Adrenal gland (tissue), 12 donors: ENCODE data around the gene CEBPZ. TPM values are rescaled to one million over a fixed set of nuclear protein-coding genes. Genes with fewer than 3 reads are reported as not detected.
A peak's percentile ranks its signal among the peaks of the same experiment; 100 is the strongest.

ENCODE experiments used
- DNase-seq, 7 donors: peaks; one replicate each; pipeline ENCODE4 v3.0.0-alpha.2; 2019 to 2020
- H3K27ac ChIP-seq, 5 donors: fragments of 200-600 bp; sonication (generic) in 4 of 5; 1 replicate in 3 of 5; 2 replicates in 2 of 5; pipeline versions ENCODE4 v1.5.1 to v1.8.0; 2016 to 2020; ENCODE audit warnings: mild to moderate bottlenecking in 1 of 5
- H3K27me3 ChIP-seq: fragments of 200-600 bp; 2 replicates; pipeline ENCODE4 v1.8.0; 2021
- H3K36me3 ChIP-seq, 2 donors: fragments of 200-600 bp; replicated peaks in 1 of 2; 1 replicate in 1 of 2; 2 replicates in 1 of 2; pipeline versions ENCODE4 v1.5.1 to v1.8.0; 2018 to 2022
- H3K4me1 ChIP-seq, 2 donors: fragments of 200-600 bp; replicated peaks in 1 of 2; 1 replicate in 1 of 2; 2 replicates in 1 of 2; pipeline versions ENCODE4 v1.5.1 to v1.8.0; 2018 to 2021
- H3K4me3 ChIP-seq, 4 donors: fragments of 200-600 bp; sonication (generic) in 3 of 4; one replicate each; pipeline ENCODE4 v1.5.1; 2016 to 2018
- H3K9me3 ChIP-seq, 3 donors: fragments of 200-600 bp; sonication (generic) in 1 of 3; replicated peaks in 1 of 3; 1 replicate in 2 of 3; 2 replicates in 1 of 3; pipeline versions ENCODE4 v1.5.1 to v1.8.0; 2016 to 2021
- CTCF ChIP-seq, 6 experiments: fragments of 450-650 bp in 4 of 6; fragments of 200-600 bp in 2 of 6; sonication (generic) in 1 of 6; IDR thresholded peaks; 1 replicate in 5 of 6; 2 replicates in 1 of 6; pipeline versions ENCODE4 v1.5.1 to v1.8.0; 2016 to 2021; ENCODE audit warnings: antibody characterized with exemption in 6 of 6, mild to moderate bottlenecking in 2 of 6, moderate library complexity in 1 of 6
- POLR2A ChIP-seq, 2 donors: fragments of 450-650 bp; IDR thresholded peaks; one replicate each; pipeline ENCODE4 v1.6.1; 2017; ENCODE audit warnings: antibody characterized with exemption in 2 of 2, mild to moderate bottlenecking in 2 of 2, moderate library complexity in 1 of 2
- WGBS, 4 donors: extraction: QIAGEN DNeasy Blood & Tissue Kit in 2 of 4; methylation state at CpG; one replicate each; pipeline versions ENCODE4 v1.1.5 to v1.1.7; 2013 to 2017; 5-methylcytosine and 5-hydroxymethylcytosine counted together
- intact Hi-C, 2 donors: fragments of 100-400 bp; cut with DNase I; formaldehyde crosslinking; loops; one replicate each; pipeline versions ENCODE4 v1.14.1 to v1.15.0; 2022 to 2023
- polyA plus RNA-seq, 3 donors: library from polyadenylated mRNA; stranded (reverse); fragments of 200-250 nt in 2 of 3; fragments of 350-450 nt in 1 of 3; fragmentation: Illumina TruSeq in 1 of 3; extraction: RNeasy Lipid Tissue Mini Kit (QIAGEN cat#74804) in 1 of 3; gene quantifications; one replicate each; pipeline ENCODE4 v1.2.3, GENCODE V29; 2013 to 2014
- total RNA-seq, 9 donors: library from RNA; depleted of rRNA in 4 of 9; stranded (reverse); fragments of >200 nt in 4 of 9; fragments of 120-200 nt in 1 of 9; fragmentation: NEBNext Ultra II Directional in 1 of 9; extraction: Animal tissue kit (Norgen Biotek cat#: 25700) in 1 of 9; gene quantifications; one replicate each; pipeline versions ENCODE4 v1.1.0 to v1.2.4, GENCODE V29; 2013 to 2023
- donor health status: healthy with polysubstance abuse.
- donor health status: Bipolar disorder and iron deficiency.
- donor health status: DM: yes; HTN: yes; CAD: no.
- donor health status: DM: no; HTN: no; CAD: no.
- donor health status: DM: no; HTN: no; CAD: no.
- donor health status: DM: yes; HTN: yes; CAD: no.

CEBPZ gene
- total and polyA plus RNA-seq, 12 donors: 27.2 to 111 (median 66.7) TPM

- intact Hi-C loops: no loop called here
- no peak for DNase-seq
- WGBS, 4 donors: 83 to 88% (median 88%) methylated on average over 3 to 6 of the region's 6 CpGs
- Histone ChIP-seq H3K4me3 (no peak overlapping the region), H3K27me3 (no peaks in the 10 kb centered on the region), H3K27ac (no peak overlapping the region), H3K4me1 (peaks cover 10 to 13% of the 10 kb centered on the region in 2 donors), H3K36me3 (no peaks in the 10 kb centered on the region), H3K9me3 (no peaks in the 10 kb centered on the region)
- TF ChIP-seq POLR2A (IDR thresholded peaks at IDR 0.05): no peak
These were observed 39.6 kb downstream of the CEBPZ start for GRCh38 chr2:37191747-37192146.

- no peaks in the 10 kb centered on the region for H3K27me3 ChIP-seq
- H3K4me1 ChIP-seq: peaks cover 10 to 13% of the 10 kb centered on the region in 2 donors
- no peak overlapping the region for H3K27ac ChIP-seq
- TF ChIP-seq CTCF (IDR thresholded peaks at IDR 0.05) (no peak), POLR2A (IDR thresholded peaks at IDR 0.05) (no peak)
- intact Hi-C loops: no loop called here
- H3K4me3 ChIP-seq: no peak overlapping the region
- no peaks in the 10 kb centered on the region for H3K36me3 ChIP-seq
- DNase-seq: no peak
- no peaks in the 10 kb centered on the region for H3K9me3 ChIP-seq
- WGBS, 4 donors: 84 to 89% (median 87%) methylated on average over 4 of the region's 4 CpGs
These were observed 40.1 kb downstream of the CEBPZ start for GRCh38 chr2:37191253-37191652.

DNA sequence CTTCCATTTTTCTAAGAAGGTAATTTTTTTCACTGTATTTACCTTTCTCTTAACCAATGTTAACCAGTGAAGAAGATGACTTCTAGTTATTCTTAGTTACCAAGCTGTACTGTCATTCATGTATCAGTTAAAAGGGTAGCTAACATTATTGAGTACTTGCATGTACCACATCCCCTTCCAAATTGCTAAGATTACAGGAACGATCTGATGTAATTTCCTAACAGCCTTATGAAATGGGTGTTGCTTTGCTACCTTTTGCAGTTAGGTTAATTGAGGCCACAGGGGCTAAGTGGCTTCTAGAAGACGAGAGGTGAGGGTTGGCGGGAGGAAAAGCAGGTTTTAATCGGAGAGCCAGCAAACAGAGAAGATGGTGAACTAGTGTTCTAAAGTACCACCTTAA lies 41.1 kb downstream of the CEBPZ start:
- Histone ChIP-seq H3K4me1 (peaks cover 10 to 13% of the 10 kb centered on the region in 2 donors), H3K9me3 (no peaks in the 10 kb centered on the region), H3K27me3 (no peaks in the 10 kb centered on the region), H3K27ac (peak overlapping the region in 4 of 5 donors; percentile 42 to 91 (median 80)), H3K36me3 (no peaks in the 10 kb centered on the region), H3K4me3 (no peak overlapping the region)
- intact Hi-C loops: no loop called here
- 74 to 86% (median 83%) methylated on average over 4 of the region's 4 CpGs for WGBS, 4 donors
- no peak for TF ChIP-seq CTCF (IDR thresholded peaks at IDR 0.05)
- no peak for TF ChIP-seq POLR2A (IDR thresholded peaks at IDR 0.05)
- no peak for DNase-seq

GRCh38 chr2:37189452-37190153 lies 41.8 kb downstream of the CEBPZ start:
- Histone ChIP-seq H3K36me3 (no peaks in the 10 kb centered on the region), H3K4me1 (peaks cover 10 to 13% of the 10 kb centered on the region in 2 donors), H3K4me3 (peak overlapping the region in 1 of 4 donors; percentile 11), H3K9me3 (no peaks in the 10 kb centered on the region), H3K27ac (peak overlapping the region; percentile 61 to 91 (median 79)), H3K27me3 (no peaks in the 10 kb centered on the region)
- intact Hi-C loops: no loop called here
- TF ChIP-seq POLR2A (IDR thresholded peaks at IDR 0.05) (peak in 1 of 2 donors; percentile 28), CTCF (IDR thresholded peaks at IDR 0.05) (peak in 2 of 6 experiments; percentile 5 to 23)
- WGBS, 4 donors: 30 to 38% (median 33%) methylated on average over 6 of the region's 6 CpGs
- peak; percentile 77 to 91 (median 90) for DNase-seq

DNA sequence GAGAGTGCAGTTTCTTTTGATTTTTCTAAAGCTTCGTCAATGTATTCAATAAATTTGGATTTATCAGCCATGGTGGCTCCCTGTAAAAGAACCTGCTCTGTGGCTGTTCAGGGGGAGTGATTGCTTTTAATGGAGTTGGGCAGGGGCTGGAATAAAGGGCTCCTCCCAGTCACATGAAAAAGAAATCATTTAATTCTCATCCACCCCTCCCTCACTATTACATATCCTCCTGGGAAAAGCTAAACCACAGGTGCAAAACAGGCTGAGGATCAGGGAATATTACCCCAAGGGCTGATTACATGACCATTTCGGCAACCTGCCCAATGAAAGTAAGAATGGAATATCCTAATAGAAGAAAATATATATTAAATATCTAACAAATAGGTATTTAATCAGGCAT lies 42.8 kb downstream of the CEBPZ start, which contains the start of gene SULT6B1:
Gene SULT6B1 (minus strand): TSS at position 101 of the 400 bp plus-strand sequence. CDS start 30 bp downstream, at position 71.
- Histone ChIP-seq H3K36me3 (no peaks in the 10 kb centered on the region), H3K4me1 (peaks cover 10 to 13% of the 10 kb centered on the region in 2 donors), H3K27ac (peak within 1 kb of the TSS; percentile 61 to 91 (median 79)), H3K4me3 (no peak within 1 kb of the TSS), H3K27me3 (no peaks in the 10 kb centered on the region), H3K9me3 (no peaks in the 10 kb centered on the region)
- no peak for DNase-seq
- intact Hi-C loops: no loop called here
- TF ChIP-seq POLR2A (IDR thresholded peaks at IDR 0.05): no peak
- TF ChIP-seq CTCF (IDR thresholded peaks at IDR 0.05): no peak
- WGBS, 4 donors: 95 to 100% (median 97%) methylated on average over 2 of the region's 2 CpGs
